GM18907 (cell line): Measurements from ENCODE around the gene CDKL2.
A peak's percentile ranks its signal among the peaks of the same experiment; 100 is the strongest.
"Not testable (repeated sequence)": the region's sequence is repeated elsewhere in the genome, so short reads cannot be mapped to it uniquely, and the experiment has no call there.

Experiments
- ATAC-seq: cut with Tn5 transposase; IDR thresholded peaks from one replicate; pipeline ENCODE4 v1.9.1; 2021; ENCODE audit warnings: mild to moderate bottlenecking, moderate library complexity; ENCODE audit not compliant: unreplicated experiment

CDKL2 gene

DNA sequence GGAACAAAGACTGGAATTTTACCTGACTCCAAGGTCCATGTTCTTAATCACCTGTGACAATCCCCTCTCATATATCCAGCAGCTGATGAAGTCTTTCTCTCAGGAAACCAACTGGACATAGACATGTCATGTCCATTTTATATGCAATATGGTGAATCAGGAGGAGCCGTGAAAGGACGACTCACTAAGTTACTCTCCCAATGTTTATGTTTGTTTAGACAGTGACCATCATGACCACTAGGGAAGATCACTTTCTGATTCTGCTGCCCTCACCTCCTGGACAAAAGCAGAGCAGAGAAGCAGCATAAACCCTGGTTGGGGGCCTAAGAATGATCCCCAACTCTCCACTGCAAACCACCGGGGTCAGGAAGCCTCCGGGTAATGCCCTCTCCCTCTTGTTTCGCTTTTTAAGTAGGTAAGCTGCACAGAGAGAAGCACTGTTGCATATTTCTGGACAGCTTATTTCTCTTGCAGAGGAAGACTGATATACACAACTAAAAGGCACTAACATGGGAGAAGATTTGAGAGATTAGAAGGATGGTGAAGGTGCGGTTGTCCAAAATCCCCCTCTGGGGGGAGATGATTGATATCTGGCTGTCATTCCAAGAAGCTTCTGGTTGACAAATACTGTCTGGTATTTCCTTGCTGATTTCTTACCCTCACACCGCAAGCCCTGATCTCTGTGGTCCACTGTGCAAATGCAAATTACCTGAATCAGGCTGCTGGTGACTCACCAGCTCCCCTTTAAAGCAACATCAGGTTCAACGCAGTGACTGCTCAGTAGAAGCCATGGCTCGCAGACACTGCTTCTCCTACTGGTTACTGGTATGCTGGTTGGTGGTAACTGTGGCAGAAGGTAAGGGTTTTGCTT lies 74.8 kb downstream of the CDKL2 start, which contains the start of gene ODAPH:
Gene ODAPH (plus strand): TSS at position 773 of the 871 bp plus-strand sequence. CDS start 17 bp downstream, at position 790.
- ATAC-seq: peak; percentile 96

GRCh38 chr4:75552452-75552851 lies 77.9 kb downstream of the CDKL2 start:
- ATAC-seq: no peak

GRCh38 chr4:75549019-75549418 lies 81.3 kb downstream of the CDKL2 start:
- ATAC-seq: no peak

DNA sequence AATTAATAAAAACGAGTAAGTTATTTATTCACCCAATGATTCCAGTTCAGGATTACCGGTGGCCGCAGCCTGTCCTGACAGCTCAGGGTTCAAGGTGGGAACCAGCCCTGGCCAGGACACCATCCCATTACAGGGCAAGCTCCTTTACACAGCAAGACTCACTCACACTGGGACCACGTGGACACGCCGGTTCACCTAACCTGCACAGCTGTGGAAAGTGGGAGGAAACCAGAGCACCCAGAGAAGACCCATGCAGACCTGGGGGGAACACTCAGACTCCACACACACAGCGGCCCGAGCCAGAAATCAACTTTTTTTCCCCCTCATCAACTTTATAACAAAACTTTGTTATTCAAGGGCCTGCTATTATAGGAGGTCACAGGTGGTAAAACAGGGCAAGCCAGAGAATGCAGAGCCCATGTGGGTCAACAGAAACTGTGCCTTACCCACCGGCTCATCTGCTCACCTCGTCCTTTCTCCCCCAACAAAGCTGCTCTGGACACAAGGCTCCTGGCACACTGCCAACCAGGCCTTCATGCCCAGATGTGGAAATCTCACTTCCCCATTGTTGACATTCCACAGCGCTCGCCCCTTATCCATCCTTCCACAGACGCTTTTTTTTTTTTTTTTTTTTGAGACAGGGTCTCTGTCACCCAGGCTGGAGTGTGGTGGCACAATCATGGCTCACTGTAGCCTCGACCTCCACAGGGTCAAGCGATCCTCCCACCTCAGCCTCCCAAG lies 82.5 kb downstream of the CDKL2 start:
- no peak for ATAC-seq

- ATAC-seq: no peak
Measured at GRCh38 chr4:75545526-75545925, 84.8 kb downstream of the CDKL2 start.

DNA sequence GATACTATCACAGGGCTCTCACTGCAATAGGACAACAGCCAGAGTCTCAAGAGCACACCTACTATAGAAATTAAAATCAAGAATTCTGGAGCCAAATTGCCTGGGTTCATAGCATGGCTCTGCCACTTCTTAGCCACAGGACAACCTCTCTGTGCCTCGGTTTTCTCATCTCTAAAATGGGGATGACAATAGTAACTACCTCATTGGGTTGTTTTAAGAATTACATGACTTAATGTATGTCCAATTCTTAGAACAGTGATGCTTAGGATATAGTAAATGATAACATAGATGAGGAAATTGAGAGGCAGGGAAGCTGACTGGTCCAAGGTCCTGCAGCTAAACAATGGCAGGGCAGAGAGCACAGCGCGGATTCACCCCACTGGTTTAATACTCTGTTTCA lies 85.5 kb downstream of the CDKL2 start:
- no peak for ATAC-seq

DNA sequence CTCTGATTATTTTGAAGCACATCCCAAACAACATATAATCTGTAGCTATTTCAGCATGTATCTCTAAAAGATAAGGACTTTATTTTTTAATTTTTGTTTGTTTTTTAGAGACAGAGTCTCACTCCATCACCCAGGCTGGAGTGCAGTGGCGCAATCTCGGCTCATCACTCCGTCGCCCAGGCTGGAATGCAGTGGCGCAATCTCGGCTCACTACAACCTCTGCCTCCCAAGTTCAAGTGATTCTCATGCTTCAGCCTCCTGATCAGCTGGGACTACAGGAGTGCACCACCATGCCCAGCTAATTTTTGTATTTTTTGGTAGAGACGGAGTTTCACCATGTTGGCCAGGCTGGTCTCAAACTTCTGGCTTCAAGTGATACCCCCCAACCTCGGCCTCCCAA lies 86.1 kb downstream of the CDKL2 start:
- not testable (repeated sequence) for ATAC-seq

GRCh38 chr4:75542824-75543223 lies 87.5 kb downstream of the CDKL2 start:
- no peak for ATAC-seq

DNA sequence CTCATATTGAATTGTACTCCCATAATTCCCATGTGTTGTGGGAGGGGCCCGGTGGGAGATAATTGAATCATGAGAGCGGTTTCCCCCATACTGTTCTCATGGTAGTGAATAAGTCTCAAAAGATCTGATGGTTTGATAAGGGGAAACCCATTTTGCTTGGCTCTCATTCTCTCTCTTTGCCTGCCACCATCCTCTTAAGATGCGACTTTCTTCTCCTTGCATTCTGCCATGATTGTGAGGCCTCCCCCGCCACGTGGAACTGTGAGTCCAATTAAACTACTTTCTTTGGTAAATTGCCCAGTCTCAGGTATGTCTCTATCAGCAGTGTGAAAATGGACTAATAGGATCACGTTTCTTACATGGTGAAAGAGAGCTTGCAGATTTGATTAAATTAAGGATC lies 93.0 kb downstream of the CDKL2 start:
- not testable (repeated sequence) for ATAC-seq

DNA sequence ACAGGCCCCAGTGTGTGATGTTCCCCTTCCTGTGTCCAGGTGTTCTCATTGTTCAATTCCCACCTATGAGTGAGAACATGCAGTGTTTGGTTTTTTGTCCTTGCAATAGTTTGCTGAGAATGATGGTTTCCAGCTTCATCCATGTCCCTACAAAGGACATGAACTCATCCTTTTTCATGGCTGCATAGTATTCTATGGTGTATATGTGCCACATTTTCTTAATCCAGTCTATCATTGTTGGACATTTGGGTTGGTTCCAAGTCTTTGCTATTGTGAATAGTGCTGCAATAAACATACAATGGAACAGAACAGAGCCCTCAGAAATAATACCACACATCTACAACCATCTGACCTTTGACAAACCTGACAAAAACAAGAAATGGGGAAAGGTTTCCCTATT lies 96.4 kb downstream of the CDKL2 start:
- not testable (repeated sequence) for ATAC-seq

DNA sequence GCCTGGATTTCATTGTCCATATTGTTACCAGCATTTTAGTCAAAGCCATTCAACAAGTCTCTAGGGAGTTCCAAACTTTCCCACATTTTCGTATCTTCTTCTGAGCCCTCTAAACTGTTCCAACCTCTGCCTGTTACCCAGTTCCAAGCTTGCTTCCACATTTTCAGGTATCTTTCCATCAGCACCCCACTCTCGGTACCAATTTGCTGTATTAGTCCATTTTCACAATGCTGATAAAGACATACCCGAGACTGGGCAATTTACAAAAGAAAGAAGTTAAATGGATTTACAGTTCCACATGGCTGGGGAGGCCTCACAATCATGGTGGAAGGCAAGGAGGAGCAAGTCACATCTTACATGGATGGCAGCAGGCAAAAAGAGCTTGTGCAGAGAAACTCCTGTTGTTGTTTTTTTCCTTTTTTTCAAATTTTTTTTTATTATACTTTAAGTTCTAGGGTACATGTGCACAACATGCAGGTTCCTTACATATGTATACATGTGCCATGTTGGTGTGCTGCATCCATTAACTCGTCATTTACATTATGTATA lies 96.9 kb downstream of the CDKL2 start:
- ATAC-seq: not testable (repeated sequence)

DNA sequence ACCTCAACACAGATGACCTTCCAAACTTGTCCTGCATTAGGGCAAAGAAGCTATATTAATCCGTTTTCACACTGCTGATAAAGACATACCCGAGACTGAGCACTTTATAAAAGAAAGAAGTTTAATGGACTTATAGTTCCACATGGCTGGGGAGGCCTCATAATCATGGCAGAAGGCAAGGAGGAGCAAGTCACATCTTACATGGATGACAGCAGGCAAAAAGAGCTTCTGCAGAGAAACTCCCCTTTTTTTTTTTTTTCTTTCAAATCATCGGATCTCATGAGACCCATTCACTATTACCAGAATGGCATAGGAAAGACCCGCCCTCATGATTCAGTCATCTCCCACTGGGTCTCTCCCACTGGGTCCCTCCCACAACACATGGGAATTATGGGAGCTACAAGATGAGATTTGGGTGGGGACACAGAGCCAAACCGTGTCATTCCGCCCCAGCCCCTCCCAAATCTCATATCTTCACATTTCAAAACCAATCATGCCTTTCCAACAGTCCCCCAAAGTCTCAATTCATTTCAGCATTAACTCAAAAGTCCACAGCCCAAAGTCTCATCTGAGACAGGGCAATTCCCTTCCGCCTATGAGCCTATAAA lies 98.7 kb downstream of the CDKL2 start:
- ATAC-seq: not testable (repeated sequence)

DNA sequence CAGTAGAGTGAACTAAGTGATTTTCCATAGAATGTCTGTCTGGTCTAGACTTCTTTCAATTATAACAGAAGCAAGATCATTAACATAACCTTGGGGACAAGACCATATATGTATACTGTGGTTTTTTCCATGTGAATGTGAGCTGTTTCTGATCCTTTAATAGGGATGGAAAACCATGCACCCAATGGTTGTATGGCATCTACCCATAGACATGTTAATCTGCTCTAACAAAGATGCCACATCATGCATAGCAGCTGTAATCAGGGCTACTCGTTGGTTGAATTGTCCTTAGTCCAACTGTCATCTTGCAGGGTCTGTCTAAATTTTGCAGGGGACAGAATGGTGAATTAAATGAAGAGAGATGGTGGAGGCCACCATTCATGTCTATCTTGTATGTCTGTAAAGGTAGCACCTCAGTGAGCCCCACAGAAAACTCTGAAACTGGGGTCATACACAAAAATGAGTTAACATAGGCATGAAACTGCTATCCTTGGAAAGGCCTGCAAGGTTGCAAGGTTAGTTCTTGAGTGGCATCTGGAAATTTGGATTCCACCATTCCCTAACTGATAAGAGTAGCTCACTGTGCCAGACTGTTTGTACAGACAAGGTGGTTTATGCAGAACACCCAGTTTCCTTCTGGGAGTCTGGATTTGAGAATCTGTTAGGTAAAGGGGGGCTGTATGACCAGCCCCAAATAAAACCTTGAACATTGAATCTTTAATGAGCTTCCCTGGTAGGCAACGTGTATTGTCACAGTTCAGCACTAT lies 99.6 kb downstream of the CDKL2 start:
- no peak for ATAC-seq
